Activated CD4-positive, alpha-beta T cell treated with anti-CD3 and anti-CD28 coated beads for 1 hour (primary cell): ENCODE measurements around the gene OPCML.

ENCODE experiments used
- DNase-seq: peaks from one replicate; pipeline ENCODE4 v3.0.0-alpha.2; 2020

Gene OPCML

DNA sequence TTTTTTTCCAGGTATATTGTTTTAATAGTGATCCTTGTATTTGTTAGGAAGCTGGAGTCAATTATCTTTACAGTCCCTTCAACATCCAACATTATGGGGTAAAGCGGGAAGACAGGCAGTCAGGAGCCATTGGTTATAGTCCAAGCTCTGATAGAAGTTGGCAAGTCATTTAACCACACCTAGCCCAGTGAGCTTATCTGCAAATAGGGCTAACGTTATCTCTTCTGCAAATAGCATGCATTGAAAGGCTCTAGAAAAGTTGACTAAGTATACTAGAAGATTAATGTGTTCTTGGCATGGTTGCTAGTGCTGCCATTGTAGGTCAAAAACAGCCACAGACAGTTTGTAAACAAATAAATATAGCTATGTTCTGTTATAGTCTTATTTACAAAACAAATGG lies 520.7 kb downstream of the OPCML start:
- no peak for DNase-seq

DNA sequence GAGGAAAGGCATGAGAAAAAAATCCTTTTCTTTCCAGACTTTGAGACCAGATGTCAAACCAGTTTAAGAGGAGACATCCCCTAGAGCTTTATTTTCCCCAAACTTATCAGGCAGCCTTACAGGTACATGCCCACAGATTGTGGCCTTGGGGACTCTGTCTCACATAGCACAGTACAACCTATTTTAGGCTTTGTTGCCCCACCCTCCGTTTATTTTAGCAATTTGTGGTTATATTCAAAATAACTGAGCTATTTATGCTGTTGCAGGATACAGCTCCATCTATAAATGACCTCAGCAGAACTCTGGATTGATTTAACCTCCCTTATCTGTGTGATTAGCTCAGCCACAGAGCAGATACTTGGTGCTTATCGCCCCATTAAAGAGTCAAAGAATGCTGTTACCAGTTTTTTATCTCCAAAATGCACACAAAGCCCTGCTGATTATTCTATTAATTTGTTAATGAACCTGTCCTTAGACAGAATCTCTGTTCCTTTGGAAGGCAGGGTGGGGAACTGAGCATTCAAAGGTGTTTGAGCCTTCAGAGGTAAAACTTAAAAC lies 525.2 kb downstream of the OPCML start:
- no peak for DNase-seq

DNA sequence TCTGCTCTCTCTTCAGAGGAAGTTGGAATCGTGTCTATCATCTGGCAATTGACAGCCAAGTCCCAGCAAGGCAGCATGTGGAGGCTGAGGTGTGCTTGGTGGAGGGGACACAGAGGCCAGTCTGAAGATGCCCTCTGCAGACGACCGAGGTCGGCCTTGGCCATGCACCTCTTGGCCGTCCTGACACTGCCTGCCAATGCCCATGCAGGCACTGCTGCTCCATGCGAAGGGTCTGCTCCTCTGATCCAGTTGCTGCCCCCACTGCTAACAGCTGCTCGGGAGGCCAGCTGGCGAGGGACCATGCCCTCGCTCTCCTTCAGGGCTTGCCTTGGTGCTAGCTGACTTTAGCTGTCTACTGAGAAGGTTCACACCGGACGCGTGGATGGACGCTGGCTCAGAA lies 527.9 kb downstream of the OPCML start:
- DNase-seq: no peak

DNA sequence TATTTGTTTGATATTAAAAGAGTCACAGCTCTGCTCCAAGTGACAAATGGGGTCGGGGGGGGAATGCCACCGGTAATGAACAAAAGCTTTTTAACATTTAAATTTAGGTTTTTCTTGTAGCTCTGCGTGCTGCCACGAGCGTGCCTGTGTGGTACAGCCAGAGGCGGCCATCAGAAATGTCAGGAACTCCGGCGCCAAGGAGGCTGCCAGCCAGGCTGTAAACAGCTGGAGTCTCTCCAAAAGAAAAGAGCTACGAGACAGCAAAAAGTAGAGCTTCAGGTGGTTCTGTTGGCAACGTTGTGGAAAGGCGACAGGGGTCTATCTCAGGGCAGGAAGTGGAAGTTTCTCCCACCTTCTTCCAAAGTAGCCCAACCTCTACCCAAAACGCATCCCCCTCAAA lies 532.8 kb downstream of the OPCML start:
- no peak for DNase-seq

DNA sequence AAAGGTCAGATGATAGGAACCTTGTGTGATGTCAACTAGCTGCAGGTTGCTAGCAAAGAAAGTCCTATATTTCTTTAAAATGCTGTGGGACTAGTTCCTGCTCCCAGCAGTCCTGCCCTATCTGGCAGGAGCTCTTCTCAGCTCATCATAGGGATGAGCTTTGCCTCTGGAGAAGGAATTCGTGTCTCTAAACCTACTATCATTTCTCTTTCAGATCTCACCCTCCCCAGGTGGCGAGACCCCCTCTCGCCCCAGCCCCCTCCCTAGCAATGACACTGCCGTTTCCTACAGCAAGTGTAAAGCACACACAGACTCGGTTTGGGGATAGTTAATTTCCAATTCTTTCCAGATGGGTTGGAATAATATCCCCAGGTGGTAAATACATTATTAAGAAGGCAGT lies 533.3 kb downstream of the OPCML start:
- DNase-seq: no peak

DNA sequence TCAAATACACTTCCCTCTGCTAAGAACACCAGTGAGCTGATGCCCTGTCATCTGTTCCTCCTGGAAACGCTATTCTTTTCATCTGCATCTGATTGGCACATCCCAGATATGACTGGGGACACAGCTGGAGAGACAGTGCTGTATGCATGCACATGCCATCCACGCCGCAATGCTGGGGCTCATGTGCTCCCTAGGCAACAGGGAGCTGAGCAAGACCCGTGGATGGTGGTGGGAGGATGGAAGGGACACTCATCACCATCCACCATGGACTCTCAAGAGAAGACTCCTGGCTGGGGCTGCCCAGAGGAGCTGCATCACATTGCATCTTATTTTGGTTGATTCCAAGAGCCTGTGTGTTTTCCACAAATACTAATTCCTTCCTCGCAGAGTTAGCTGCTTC lies 534.9 kb downstream of the OPCML start:
- DNase-seq: no peak

DNA sequence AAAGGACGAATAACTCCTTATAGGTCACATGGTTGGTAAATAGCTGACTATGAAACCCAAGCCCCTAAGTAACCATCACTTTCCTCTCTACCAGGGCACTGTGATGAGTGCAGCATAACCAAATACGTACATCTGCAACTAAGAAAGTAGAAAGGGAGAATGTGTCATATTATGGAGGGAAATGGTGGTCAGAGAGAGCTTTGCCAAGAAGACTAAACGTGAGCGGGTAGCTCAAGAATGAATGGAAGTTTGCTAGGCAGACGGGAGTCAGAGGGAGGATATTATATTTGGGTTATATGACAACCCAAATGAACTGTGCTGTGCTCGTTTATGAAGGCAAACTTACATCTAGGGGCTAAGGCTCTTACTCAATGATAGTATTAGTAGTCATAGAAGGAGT lies 537.3 kb downstream of the OPCML start:
- DNase-seq: no peak

DNA sequence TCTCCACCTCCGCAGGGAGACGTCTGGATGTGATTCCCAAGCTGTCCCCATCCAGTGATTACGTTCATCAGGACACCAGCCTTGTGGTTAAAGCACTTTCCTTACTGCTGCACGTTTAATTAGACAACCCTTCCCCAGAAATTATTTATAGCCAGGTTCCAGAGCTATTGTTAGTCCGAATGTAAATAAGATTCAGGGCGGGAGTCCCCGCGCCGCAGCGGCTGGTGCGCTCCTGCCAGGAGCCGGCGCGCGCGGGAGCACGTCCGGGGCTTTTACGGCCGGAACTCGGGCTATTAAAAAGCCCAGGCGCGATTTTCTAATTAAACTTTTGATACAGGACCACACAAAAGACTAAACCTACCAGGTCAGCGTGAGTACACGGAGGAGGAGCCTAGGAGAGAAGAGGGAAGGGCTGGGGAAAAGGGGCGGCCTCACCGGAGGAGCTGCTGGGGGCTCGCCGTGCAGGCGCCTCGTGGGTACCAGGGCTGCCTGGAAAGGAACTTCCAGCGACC lies 538.3 kb downstream of the OPCML start:
- no peak for DNase-seq

DNA sequence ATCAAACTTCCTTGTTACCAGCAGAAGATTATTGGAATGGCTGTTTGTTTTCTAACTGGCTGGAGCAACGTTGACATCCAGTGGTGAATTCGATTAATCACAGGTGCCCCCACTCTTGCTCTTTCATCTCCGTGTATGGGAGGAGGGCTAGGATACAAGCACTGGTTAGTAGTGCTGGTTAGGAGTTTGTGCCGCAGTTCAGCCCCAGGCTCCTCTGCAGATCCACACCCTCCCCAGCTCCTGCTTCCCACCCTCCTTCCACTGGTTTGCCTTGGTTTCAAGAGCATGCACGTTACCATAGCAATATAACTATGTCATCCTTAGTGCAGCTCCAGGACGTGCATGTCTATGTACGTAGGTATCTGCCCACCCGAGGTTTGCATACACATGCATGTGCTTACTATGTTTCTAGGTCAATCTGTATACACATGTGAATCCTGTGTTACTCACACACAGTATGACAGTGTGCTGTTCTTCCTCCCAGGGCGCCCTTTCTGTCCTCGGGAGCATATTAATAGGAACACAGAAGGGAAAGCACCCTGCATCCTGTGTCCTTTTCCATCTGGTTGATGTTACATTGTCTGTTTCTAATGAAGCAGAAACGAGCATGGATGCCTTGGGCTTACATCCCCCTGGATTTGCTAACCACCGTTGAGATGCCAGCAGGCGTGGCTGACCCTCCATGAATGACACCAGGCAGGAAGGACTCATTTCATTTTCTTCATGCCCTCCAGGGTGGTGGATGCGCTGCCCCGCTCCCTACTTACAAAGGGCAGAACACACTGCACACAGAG lies 539.3 kb downstream of the OPCML start:
- no peak for DNase-seq

DNA sequence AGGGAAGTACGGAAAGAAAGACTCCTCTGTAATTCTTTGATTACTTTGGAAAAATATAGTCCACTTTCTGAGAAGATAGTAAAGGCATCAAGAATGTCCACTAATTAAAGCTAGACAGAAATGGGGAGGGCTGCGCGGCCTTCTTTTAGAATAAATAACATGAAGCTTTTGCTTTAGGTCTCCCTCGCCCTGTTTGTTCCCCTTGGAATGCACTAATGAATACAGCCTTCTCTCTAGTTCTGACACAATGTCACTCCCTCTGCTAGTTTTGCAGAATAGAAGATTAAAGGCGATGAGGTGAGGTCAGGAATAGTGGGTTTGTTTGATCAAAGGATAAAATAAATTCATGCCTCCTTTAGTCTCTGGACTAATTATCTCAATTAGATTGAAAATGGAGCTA lies 543.9 kb downstream of the OPCML start:
- no peak for DNase-seq

DNA sequence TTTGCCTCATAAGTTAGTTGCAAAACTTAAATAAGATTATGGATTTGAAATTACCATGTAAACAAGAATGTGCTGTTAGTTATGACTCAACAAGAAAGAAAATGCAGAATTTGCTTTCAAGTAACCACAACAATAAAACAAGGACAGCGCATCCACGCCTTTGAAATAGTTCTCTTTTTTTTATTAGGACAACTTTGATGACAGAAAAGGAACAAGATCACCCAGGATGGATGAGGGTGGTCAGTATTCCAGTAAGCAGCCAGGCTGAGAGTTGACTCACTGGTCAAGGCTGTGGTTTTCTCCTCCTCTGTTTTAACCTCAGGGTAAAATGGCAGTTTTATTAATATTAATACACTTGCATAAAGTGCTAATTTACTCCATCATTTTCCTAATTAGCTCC lies 544.4 kb downstream of the OPCML start:
- no peak for DNase-seq

DNA sequence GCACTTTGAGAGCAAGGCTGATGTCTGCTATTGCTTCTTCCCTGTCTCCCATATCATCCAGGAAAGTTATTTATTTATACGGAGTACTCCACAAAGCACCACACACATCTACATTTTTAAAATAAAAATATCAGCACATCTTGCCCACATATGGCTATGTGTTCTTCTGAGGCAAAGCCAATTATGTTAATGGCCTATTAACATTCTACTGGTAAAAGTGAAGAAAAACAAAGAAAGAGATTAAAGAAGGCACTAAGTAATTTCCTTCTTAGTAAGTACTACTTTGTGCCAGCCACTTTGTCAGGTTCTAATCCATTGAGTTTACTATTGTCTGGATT lies 548.7 kb downstream of the OPCML start:
- DNase-seq: no peak

DNA sequence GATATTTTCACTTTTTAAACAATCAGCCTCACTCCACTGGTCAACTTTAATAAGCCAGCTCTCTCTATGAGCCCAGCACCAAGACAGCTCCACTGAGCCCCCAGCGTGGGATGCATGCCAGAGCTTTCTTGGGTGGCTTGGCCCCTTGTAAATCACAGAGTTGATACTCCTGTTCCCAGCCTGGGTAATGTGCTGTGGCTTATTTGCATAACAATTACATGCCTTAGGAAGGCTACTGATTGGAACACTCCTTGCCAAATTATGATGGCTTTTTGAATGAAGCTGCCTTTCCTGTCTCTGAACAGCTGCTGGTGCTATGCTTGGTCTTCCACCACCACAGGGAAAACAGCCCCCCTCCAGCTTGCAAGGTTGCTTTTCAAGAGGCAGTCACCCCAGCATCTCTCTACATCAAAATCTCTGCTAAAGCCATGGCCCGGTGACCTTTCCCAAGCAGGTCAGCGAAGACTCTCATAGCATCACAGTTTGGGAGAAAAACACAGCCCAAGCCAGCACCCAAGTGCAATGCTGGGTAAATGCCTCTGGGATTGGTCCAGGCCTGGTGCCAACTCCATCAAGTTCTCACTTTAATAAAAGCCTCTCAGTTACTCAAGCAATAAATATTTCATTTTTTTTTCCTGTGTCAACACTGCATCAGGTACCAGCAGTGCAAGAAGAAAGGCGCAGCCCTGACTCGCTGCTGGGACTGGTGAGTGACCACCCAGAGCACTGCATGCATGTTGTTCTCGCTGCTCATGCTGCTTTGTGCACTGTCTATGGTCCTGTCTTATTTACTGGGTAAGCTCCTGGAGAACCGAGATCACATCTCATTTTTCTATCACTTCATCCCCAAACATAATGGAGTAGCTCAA lies 549.3 kb downstream of the OPCML start:
- DNase-seq: no peak

DNA sequence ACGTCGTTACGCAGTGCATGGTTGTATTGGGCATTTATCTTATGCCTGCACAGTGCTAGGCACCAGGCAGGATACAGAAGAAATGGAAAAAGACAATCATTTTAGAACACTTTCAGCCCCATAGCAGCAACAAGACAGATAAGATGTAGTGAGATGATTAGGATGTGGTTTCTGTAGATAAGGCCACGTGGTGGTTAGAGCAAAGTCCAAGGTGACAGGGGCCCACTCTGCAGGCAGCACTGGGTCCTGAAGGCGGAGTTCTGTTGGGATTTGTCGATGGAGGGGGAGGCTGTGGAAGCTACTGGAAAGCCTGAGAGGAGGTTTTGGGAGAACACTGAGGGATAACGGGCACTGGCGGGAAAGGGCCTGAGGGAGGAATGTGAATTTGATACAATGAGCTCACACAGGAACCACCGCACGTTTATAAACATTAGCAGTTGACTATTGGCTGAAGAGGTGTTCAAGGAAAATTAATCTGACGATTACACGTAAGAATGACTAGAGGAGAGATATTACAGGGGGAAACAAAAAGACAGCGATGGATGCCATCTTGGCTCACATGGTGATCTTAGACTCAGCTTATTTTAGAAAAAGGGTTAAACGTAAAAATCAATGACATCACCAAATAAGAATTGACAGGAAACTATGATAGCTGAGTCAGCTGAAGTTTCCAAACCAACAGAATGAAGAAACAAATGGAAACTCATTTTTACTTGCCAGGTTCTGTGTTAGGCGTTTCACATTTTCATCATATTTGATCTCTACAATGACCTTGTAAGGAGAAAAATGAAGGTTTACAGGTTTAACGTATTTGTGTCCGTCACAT lies 551.0 kb downstream of the OPCML start:
- no peak for DNase-seq

DNA sequence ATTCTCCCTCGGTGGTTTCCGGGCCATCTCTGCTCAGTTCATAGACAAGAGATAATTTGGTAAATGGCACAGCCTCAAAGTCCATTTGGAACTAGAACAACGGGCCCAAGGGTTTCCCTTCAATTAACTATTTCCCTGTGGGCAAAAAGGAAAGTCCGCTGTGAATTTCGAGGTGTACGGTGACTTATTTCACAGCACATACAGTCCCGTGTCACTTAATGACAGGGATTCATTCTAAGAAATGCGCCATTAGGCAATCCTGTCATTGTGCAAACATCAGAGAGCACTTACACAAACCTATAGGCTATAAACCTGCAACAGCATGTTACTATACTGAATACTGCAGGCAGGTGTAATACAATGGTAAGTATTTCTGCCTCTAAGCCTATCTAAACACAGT lies 551.6 kb downstream of the OPCML start:
- DNase-seq: no peak

DNA sequence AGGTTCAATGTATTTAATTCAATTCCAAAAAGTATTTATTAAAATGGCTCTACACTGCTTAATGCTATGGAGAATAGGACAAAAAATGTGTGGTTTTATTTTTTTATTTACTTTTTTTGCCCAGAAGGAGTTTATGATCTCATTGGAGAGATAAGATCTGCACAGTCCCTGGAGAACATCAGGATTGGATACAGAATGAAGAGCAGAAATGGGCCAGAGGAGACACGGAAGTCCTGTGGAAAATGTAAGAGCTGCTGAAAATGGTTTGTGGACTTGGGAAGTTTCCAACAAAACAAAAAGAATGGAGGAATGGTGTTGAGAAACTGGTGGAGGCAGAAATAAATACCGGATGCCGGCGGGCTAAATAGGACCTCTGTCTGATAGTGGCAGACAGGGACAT lies 554.6 kb downstream of the OPCML start:
- no peak for DNase-seq

DNA sequence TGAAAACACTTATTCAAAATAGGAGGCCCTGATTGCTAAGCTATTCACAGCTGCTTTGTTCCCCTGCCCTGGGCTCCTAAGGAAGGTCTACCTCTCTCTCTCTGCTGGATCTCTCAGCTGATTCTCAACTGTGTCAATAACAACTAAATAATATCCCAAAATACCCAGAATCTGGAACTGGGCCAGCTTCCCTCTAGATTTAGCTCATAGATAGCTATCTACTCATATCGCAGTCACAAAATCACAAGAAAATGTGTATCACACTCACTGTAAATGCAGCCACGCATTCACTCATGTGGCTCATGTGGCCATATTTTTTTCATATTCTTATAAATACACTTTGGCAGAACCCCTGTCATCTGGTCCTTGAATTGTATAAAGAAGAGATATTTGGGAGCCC lies 555.1 kb downstream of the OPCML start:
- no peak for DNase-seq

DNA sequence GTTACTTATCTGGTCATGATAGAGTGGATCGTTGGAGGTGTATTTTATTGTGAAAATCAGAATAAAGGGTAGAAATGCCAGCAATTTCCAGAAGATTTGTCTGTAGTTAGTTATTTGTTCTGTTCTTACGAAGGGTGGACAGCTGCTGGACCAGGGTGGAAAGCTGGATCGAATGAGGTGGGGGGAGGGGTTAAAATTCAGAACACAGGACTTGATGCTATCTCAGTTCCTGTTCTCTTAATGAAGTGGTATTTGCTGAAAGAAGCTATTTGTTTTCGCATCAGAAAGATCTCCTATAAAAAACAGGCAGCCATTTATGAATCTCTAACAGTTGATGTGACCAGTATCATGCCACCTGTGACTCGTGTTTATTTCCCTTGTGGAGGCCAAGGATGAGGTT lies 556.2 kb downstream of the OPCML start:
- DNase-seq: no peak

DNA sequence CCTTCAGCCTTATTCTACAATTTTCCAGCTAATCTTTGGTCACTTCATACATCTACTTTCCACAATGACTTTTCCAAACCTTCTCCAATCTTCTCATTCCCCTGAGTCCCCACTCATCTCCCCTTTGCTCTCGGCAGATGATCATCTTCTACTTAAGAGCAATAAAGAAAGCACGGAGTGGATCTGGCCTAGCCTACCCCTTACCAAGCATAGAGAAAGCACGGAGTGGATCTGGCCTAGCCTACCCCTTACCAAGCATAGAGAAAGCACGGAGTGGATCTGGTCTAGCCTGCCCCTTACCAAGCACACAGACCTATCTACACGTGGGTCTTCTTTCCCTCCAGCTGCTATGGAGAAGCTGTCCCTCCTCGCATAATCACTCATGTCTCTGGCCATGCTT lies 558.6 kb downstream of the OPCML start:
- DNase-seq: no peak

DNA sequence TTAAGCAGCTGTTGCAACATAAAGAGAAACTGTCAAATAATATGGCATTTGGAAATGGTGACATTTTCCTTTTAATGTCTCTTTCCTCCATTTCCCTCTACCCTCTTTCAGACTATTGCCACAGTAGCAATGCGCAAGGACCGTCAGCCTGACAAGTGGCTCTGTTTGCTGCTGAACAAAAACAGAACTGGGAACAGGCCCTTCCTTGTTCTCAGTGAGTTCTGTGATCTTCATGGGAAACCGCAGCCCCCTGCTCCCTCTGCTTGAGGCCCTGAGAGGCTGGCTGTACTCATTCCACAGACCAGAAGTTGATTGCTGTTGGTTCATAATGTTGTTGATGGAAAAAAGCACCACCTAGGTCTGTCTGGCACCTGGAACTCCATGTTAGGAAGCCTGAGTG lies 559.7 kb downstream of the OPCML start:
- DNase-seq: no peak

DNA sequence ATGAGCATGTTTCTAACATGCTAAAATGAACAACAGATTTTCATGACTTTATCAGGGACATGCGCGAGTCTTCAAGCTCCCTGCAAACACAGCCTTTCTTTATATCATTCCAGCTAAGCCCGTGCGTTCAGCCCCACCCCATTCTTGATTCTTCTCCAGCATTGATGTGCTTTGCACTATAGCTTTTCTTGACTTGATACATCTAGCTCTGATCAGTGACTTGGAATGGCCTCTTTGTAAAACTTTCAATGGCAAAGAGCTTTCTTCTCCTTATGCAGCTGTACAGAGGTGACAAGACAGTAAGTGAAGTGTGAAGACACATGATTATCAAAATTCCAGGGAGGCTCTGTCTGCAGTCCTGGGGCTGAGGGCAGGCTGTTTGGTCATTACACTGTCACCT lies 561.0 kb downstream of the OPCML start:
- no peak for DNase-seq

DNA sequence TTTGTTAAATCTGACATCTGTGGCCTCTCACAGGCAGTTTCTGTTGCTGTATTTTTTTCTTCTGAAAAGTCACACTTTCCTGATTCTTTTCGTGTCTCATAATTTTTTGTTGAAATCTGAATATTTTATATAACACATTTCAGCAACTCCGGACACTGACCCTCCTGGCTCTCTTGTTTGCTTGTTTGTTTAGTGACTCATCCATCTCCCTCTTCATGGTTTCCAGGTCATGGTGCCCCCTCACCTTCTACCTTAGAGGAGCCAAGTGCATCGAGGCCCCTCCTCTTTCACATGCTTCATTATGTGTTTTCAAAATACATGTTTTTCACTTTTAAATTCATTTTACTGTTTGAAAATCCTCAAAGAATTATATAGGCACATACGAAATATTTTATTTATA lies 562.4 kb downstream of the OPCML start:
- DNase-seq: no peak

DNA sequence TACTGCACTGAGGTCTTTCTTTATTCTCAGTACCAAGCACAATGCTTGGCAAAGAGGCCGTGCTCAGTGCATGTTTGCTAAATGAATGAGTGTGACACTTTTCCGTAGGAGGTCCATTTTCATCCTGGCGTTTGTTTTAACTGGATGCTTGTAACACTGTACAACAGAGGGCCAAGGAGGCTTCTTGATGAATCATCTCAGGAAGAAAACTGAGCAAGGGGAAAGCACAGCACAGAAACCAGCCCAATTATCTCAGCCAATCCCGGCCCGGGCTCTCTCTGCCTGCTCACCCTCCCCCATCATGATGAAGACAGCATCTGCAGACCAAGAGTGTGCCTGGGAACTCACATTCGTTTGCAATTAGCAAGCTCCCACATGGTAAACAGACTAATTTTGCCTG lies 570.3 kb downstream of the OPCML start:
- DNase-seq: no peak
